GM21737 (cell line): Measurements from ENCODE around the gene DNAJC11.
"Not testable (repeated sequence)": the region's sequence is repeated elsewhere in the genome, so short reads cannot be mapped to it uniquely, and the experiment has no call there.

Experiments
- ATAC-seq: cut with Tn5 transposase; IDR thresholded peaks from one replicate; pipeline ENCODE4 v1.9.1; 2021; ENCODE audit warnings: mild to moderate bottlenecking, moderate library complexity; ENCODE audit not compliant: unreplicated experiment

The DNAJC11 gene

GRCh38 chr1:6601923-6602668 lies 99.5 kb downstream of the DNAJC11 start:
- ATAC-seq, result peak; percentile 26

GRCh38 chr1:6601049-6601922 lies 100.3 kb downstream of the DNAJC11 start:
- peak; percentile 33 for ATAC-seq

GRCh38 chr1:6600410-6601048 lies 101.1 kb downstream of the DNAJC11 start:
- no peak for ATAC-seq

- ATAC-seq, result not testable (repeated sequence)
These were observed 101.6 kb downstream of the DNAJC11 start for GRCh38 chr1:6599991-6600390.

GRCh38 chr1:6599141-6599975 lies 102.3 kb downstream of the DNAJC11 start:
- no peak for ATAC-seq

- no peak for ATAC-seq
These were observed 103.9 kb downstream of the DNAJC11 start for GRCh38 chr1:6597777-6598131.

- ATAC-seq, result no peak
These were observed 104.5 kb downstream of the DNAJC11 start for GRCh38 chr1:6596886-6597776.

- ATAC-seq, result no peak
These were observed 105.3 kb downstream of the DNAJC11 start for GRCh38 chr1:6596351-6596750.

- ATAC-seq, result no peak
These were observed 106.5 kb downstream of the DNAJC11 start for GRCh38 chr1:6594977-6595740.

- no peak for ATAC-seq
These were observed 107.8 kb downstream of the DNAJC11 start for GRCh38 chr1:6593810-6594209.

- no peak for ATAC-seq
These were observed 108.6 kb downstream of the DNAJC11 start for GRCh38 chr1:6592865-6593593.

GRCh38 chr1:6592441-6592840 lies 109.2 kb downstream of the DNAJC11 start:
- no peak for ATAC-seq

GRCh38 chr1:6591644-6592043 lies 110.0 kb downstream of the DNAJC11 start:
- ATAC-seq, result no peak

GRCh38 chr1:6591222-6591621 lies 110.4 kb downstream of the DNAJC11 start:
- no peak for ATAC-seq

GRCh38 chr1:6590046-6590445 lies 111.6 kb downstream of the DNAJC11 start:
- no peak for ATAC-seq

GRCh38 chr1:6588893-6589520 lies 112.6 kb downstream of the DNAJC11 start:
- no peak for ATAC-seq

GRCh38 chr1:6588128-6588892 lies 113.3 kb downstream of the DNAJC11 start:
- ATAC-seq, result no peak
